Measurements from ENCODE around the gene UNC5B. TPM values are rescaled to one million over a fixed set of nuclear protein-coding genes. Genes with fewer than 3 reads are reported as not detected.

The UNC5B gene
- total RNA-seq, 1 experiment from 2014 or later, result 0.34 TPM

DNA sequence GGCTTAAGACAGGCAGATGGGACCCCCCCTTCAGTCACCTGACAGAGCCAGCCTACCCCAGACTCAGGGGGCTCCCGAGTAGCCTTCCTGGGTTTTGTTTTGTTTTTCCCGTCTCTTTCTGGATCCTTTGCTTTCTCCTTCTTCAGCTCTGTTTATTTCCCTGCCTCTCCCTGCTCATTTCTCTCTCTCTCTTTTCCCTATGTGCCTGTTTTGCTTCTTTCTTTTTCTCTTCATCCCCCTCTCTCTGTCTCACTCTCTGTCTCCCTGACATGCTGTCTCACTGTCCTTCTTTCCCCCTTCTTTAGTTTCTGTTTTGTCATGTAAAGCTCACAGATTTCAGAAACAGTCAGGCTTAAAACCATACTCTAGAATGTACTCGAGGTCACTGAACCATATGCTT lies 68.5 kb downstream of the UNC5B start:
- DNase-seq (ENCODE audit: low read depth), result no peak

DNA sequence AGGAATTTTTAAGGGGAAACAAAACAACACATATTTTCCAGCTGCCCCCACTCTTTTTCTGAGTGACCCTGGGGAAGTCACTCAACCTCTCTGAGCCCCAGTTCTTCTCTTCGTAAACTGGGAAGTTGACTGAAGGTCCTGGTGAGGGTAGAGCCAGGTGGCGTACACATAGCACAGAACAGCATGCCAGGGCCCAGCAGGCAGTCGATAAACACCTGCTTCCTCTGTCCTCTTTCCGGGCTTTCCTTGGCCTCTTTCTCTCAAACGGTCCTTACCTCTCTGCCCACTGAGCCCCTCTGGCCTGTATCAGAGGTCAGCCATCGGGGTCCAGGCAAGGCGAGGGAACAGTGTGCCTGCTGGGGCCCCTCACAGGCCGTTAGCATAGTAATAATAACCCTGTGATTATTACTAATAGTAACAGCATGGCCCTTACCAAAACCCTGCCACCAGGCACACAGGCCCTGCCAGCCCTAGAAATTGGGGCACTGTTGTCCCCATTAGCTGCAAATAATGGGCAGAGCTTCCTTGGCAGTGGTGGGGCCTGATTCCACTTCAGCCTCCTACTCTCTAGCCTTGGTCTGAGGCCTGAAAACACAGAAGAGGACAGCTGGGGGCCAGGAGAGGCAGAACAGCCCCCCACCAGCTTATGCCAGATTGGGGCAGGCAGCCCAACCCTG lies 69.4 kb downstream of the UNC5B start:
- DNase-seq (ENCODE audit: low read depth), result no peak

DNA sequence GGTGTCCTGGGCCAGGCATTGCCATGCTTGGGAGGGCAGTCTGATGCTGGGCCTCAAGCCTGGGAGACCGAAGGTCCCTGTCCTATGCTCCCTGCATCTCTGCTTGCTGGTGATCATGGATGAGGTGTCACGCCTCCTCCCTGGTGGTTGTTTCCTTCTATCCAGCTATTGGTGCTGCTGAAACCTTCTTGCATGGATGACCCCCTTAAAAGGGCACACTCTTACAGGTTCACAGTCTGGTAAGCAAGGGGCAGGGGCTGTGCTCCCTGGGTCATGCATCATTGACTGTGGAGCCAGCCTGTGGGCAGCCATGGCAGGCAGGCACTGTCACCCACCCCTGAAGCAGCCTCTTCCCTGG lies 69.9 kb downstream of the UNC5B start:
- no peak for DNase-seq (ENCODE audit: low read depth)

- no peak for DNase-seq (ENCODE audit: low read depth)
Measured at GRCh38 chr10:71283410-71283809, 71.0 kb downstream of the UNC5B start.

GRCh38 chr10:71283876-71284275 lies 71.5 kb downstream of the UNC5B start:
- DNase-seq (ENCODE audit: low read depth), result no peak

DNA sequence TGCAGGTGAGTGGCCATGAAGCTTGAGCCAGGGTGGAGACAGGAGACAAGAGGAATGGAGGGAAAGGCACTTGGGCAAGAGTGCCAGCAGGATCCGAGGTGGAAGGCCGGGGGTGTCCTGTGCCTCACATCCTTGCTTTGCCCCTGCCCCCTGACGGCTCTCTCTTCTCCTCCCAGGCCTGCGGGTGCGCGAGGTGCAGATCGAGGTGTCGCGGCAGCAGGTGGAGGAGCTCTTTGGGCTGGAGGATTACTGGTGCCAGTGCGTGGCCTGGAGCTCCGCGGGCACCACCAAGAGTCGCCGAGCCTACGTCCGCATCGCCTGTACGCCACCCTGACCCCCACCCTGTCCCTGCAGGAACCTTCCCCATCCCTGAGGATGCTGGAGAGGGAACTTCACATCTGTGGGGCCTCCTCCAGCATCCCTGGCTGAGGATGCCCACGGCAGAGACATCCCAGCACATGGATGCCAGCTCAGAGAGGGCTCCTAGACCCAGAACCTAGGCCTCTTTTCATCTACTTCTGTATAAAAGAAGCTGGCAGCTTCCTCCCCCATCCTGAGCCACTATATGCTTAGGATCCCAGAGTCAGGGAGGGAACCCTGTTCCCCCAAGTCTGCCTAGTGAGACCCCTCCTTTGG lies 72.3 kb downstream of the UNC5B start:
- DNase-seq (ENCODE audit: low read depth), result no peak

- DNase-seq (ENCODE audit: low read depth), result no peak
Measured at GRCh38 chr10:71285180-71285545, 72.8 kb downstream of the UNC5B start.

GRCh38 chr10:71285986-71286385 lies 73.6 kb downstream of the UNC5B start:
- no peak for DNase-seq (ENCODE audit: low read depth)

GRCh38 chr10:71286521-71287294 lies 74.3 kb downstream of the UNC5B start:
- no peak for DNase-seq (ENCODE audit: low read depth)

- no peak for DNase-seq (ENCODE audit: low read depth)
Measured at GRCh38 chr10:71287456-71287855, 75.1 kb downstream of the UNC5B start.

- no peak for DNase-seq (ENCODE audit: low read depth)
Measured at GRCh38 chr10:71288461-71288860, 76.1 kb downstream of the UNC5B start.

DNA sequence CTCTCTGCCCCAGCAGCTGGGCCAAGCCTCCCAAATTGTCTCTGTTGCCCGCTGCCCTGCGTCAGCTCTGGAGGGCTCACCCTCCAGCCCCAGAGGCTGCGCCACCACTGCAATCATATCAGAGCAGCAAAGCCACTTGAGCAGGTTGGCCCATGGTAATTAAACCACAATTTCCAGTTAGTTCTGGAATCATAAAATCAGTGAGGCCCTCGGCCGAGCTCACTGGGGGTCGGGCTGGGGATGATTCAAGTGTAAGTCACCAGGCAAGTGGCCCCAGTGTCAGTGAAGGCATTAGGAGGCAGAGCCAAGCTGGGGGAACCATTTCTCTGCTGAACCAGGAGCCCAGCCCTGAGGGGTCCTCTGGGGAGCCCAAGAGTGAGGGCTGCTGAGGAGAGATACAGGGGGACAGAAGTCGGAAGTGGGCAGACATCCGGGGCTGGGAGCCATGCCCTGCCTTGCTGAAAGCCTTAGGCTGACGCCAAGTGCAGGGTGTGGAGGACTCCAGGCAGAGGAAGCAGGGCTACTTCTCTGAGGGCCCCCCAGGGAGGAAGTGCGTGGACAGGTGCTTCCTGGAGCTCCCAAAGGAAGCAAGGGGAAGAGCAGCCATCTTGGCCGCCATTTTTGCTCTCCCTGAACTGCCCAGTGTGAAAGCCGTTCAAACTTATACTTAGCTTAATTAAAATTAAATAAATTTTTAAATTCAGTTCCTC lies 77.2 kb downstream of the UNC5B start:
- DNase-seq (ENCODE audit: low read depth), result no peak

GRCh38 chr10:71290331-71290730 lies 78.0 kb downstream of the UNC5B start:
- DNase-seq (ENCODE audit: low read depth), result no peak

GRCh38 chr10:71290806-71291527 lies 78.6 kb downstream of the UNC5B start:
- DNase-seq (ENCODE audit: low read depth), result no peak

DNA sequence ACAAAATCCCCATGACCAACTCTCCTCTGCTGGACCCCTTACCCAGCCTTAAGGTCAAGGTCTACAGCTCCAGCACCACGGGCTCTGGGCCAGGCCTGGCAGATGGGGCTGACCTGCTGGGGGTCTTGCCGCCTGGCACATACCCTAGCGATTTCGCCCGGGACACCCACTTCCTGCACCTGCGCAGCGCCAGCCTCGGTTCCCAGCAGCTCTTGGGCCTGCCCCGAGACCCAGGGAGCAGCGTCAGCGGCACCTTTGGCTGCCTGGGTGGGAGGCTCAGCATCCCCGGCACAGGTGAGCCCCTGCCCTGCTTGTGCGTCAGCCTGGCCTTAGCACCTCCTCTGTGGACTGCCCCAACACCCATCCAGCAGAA lies 79.1 kb downstream of the UNC5B start:
- no peak for DNase-seq (ENCODE audit: low read depth)

DNA sequence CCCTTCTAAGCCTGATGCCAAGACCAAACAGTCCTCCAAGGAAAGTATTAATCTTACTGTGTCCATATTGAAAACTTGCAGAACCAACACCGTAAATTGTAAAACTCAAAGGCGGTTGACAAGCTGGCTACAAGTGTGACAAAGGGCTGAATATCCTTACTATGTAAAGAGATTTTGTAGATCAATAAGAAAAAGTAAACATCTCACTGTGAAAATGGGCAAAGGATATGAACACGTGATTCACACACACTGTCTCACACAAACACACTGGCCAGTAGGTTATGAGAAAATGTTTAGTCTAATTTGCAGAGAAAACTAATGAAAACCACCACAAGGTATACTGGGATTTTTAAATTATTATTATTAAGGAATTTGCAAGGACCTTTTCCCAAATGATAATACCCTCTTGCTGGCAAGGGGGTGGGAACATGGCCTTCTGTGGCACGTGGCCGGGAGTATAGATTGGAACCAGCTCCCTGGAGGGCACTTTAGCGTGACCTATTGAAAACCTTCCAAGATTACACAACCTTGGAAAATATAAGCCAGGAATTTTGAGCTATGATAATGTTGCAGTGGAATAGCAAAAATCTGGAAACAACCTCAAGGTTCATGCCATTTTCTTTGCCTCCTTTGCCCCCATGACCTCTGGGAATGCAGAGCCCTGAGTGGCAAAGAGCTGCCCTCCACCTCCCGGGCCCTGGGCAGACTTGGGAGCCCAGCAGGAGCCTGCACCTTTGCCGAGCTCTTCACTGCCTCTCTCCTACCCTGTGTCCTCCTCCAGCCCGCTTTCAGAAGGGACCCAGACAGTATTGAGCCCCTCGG lies 80.5 kb downstream of the UNC5B start:
- DNase-seq (ENCODE audit: low read depth), result no peak

DNA sequence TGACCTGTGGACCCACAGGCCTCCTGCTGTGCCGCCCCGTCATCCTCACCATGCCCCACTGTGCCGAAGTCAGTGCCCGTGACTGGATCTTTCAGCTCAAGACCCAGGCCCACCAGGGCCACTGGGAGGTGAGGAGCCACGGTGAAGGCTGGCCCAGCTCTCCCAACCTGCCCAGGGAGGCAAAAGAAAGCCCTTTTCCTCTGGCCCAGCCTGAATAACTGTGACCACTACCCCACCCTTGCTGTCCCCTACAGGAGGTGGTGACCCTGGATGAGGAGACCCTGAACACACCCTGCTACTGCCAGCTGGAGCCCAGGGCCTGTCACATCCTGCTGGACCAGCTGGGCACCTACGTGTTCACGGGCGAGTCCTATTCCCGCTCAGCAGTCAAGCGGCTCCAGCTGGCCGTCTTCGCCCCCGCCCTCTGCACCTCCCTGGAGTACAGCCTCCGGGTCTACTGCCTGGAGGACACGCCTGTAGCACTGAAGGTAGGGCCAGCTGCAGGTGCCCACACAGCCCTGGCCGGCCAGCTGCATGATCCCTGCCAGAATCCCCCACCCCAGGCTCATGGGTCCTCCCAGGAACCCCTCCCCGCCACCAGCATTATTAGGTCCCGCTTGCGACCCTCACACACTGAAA lies 81.2 kb downstream of the UNC5B start:
- DNase-seq (ENCODE audit: low read depth), result no peak

- DNase-seq (ENCODE audit: low read depth), result no peak
Measured at GRCh38 chr10:71294091-71294561, 81.8 kb downstream of the UNC5B start.

- DNase-seq (ENCODE audit: low read depth), result no peak
Measured at GRCh38 chr10:71294856-71295255, 82.5 kb downstream of the UNC5B start.

GRCh38 chr10:71295641-71296040 lies 83.3 kb downstream of the UNC5B start:
- no peak for DNase-seq (ENCODE audit: low read depth)
